Kidney (tissue), 14 donors: ENCODE measurements around the gene AFDN. TPM values are rescaled to one million over a fixed set of nuclear protein-coding genes. Genes with fewer than 3 reads are reported as not detected.
"Not testable (repeated sequence)": the region's sequence is repeated elsewhere in the genome, so short reads cannot be mapped to it uniquely, and the experiment has no call there.

ENCODE experiments used
- DNase-seq, 5 donors: peaks; one replicate each; pipeline ENCODE4 v3.0.0-alpha.2; 2013 to 2020
- FAIRE-seq: peaks from 2 replicates; lab custom pipeline; 2012; peaks lifted over from hg19 to GRCh38; lab: Jason Lieb, UNC
- H3K27ac ChIP-seq, 2 donors: one replicate each; pipeline ENCODE4 v1.7.0; 2013; ENCODE audit warnings: low read depth in 2 of 2, low read length in 2 of 2, inconsistent platforms in 1 of 2
- H3K27me3 ChIP-seq: one replicate; pipeline ENCODE4 v1.7.1; 2013; ENCODE audit warnings: low read length, inconsistent platforms; ENCODE audit not compliant: control insufficient read depth, insufficient read depth
- H3K36me3 ChIP-seq, 3 donors: one replicate each; pipeline versions ENCODE4 v1.7.0 to v1.7.1; 2013; ENCODE audit warnings: low read length in 3 of 3, control low read depth in 1 of 3, inconsistent platforms in 1 of 3; ENCODE audit not compliant: insufficient read depth in 3 of 3, control insufficient read depth in 2 of 3
- H3K4me1 ChIP-seq, 3 donors: one replicate each; pipeline versions ENCODE4 v1.7.0 to v1.7.1; 2013; ENCODE audit warnings: low read length in 3 of 3, inconsistent platforms in 1 of 3, low read depth in 1 of 3; ENCODE audit not compliant: control insufficient read depth in 2 of 3, insufficient read depth in 2 of 3
- H3K4me3 ChIP-seq, 3 donors: one replicate each; pipeline versions ENCODE4 v1.7.0 to v1.8.1; 2013; ENCODE audit warnings: low read length in 3 of 3, control low read depth in 1 of 3, inconsistent platforms in 1 of 3
- H3K9ac ChIP-seq, 3 donors: one replicate each; pipeline versions ENCODE4 v1.7.0 to v1.7.1; 2013; ENCODE audit warnings: low read length in 3 of 3, control low read depth in 1 of 3, inconsistent platforms in 1 of 3
- H3K9me3 ChIP-seq, 3 donors: one replicate each; pipeline versions ENCODE4 v1.7.0 to v1.7.1; 2013; ENCODE audit warnings: low read length in 3 of 3, control low read depth in 1 of 3, inconsistent platforms in 1 of 3; ENCODE audit not compliant: control insufficient read depth in 2 of 3, insufficient read depth in 1 of 3
- intact Hi-C: fragments of 100-400 bp; cut with DNase I; formaldehyde crosslinking; loops from one replicate; pipeline ENCODE4 v1.11.1; 2022
- polyA plus RNA-seq: library from polyadenylated mRNA; stranded (reverse); fragments of 350-450 nt; fragmentation: Illumina TruSeq; extraction: RNeasy Lipid Tissue Mini Kit (QIAGEN cat#74804); gene quantifications from one replicate; pipeline ENCODE4 v1.2.3, GENCODE V29; 2014; ENCODE audit warnings: low read depth, low replicate concordance; ENCODE audit not compliant: insufficient read depth
- total RNA-seq: library from RNA; stranded (reverse); fragmentation: NEBNext Ultra II Directional; extraction: Animal tissue kit (Norgen Biotek cat#: 25700); gene quantifications from one replicate; pipeline ENCODE4 v1.2.1, GENCODE V29; 2021
- TF ChIP-seq, protein P1 (sequence below): IDR thresholded peaks from 3 replicates; pipeline ENCODE4 v1.5.1; 2012; ENCODE audit warnings: mild to moderate bottlenecking, moderate library complexity, borderline replicate concordance; ENCODE audit not compliant: insufficient read depth; ENCODE audit errors: extremely low read depth
- donor health status: control.
- donor health status: control.
- donor health status: control.
- donor health status: control.
- donor health status: control.
- donor health status: DM: yes; HTN: yes; CAD: no.
- donor health status: Normal renal cell carcinoma (clear cell type).

The AFDN gene
- total and polyA plus RNA-seq, 2 donors from 2014 or later = 21.5 to 175 TPM

DNA sequence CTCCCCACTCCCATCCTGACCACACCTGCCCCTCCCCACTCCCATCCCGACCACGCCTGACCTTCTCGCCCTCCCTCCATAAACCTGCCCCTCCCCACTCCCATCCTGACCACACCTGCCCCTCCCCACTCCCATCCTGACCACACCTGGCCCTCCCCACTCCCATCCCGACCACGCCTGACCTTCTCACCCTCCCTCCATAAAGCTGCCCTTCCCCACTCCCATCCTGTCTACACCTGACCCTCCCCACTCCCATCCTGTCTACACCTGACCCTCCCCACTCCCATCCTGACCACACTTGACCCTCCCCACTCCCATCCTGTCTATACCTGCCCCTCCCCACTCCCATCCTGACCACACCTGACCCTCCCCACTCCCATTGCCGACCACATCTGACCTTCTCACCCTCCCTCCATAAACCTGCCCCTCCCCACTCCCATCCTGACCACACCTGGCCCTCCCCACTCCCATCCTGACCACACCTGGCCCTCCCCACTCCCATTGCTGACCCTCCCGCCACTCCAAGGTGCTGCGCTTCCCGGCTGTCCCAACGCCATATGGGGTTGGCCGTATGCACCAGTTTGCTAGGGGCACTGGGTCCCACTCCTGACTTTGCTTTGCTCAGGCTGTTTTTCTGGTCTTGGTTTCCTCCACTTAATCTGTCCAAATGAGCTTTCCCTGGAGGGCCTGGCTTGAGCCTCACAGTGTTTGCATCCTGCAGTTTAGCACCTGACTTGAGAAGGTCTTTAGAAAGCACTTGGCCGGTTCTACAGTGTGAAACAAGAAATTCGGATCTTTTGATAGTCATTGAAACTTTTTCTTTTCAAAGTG is 173.7 kb downstream of the AFDN start:
- Histone ChIP-seq H3K36me3 (no peaks in the 10 kb centered on the region), H3K4me3 (no peak overlapping the region), H3K9me3 (no peaks in the 10 kb centered on the region), H3K27ac (no peak overlapping the region), H3K9ac (no peak overlapping the region), H3K27me3 (no peaks in the 10 kb centered on the region), H3K4me1 (no peaks in the 10 kb centered on the region)
- no peak for DNase-seq
- TF ChIP-seq, protein P1, sequence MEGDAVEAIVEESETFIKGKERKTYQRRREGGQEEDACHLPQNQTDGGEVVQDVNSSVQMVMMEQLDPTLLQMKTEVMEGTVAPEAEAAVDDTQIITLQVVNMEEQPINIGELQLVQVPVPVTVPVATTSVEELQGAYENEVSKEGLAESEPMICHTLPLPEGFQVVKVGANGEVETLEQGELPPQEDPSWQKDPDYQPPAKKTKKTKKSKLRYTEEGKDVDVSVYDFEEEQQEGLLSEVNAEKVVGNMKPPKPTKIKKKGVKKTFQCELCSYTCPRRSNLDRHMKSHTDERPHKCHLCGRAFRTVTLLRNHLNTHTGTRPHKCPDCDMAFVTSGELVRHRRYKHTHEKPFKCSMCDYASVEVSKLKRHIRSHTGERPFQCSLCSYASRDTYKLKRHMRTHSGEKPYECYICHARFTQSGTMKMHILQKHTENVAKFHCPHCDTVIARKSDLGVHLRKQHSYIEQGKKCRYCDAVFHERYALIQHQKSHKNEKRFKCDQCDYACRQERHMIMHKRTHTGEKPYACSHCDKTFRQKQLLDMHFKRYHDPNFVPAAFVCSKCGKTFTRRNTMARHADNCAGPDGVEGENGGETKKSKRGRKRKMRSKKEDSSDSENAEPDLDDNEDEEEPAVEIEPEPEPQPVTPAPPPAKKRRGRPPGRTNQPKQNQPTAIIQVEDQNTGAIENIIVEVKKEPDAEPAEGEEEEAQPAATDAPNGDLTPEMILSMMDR = no peak
- intact Hi-C loops = no loop called here
- no peak for FAIRE-seq

DNA sequence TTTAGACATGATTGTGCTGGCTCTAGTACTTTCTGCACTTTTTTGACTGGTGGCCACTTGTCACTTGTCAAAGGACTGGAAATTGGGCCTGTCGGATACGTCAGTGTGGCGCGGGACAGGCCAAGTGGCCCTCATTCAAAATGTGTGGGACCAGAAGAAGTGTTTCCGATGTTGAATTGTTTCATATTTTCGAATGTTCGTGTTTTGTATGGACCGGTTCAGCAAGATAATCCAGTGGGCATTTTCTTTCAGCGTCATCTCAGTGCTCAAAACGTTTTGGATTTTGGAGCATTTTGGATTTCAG is 174.3 kb downstream of the AFDN start:
- FAIRE-seq (no peak), DNase-seq (no peak)
- intact Hi-C loops = no loop called here
- Histone ChIP-seq H3K4me3 (no peak overlapping the region), H3K9ac (no peak overlapping the region), H3K27me3 (no peaks in the 10 kb centered on the region), H3K9me3 (no peaks in the 10 kb centered on the region), H3K36me3 (no peaks in the 10 kb centered on the region), H3K4me1 (no peaks in the 10 kb centered on the region), H3K27ac (no peak overlapping the region)
- TF ChIP-seq, protein P1 = no peak

DNA sequence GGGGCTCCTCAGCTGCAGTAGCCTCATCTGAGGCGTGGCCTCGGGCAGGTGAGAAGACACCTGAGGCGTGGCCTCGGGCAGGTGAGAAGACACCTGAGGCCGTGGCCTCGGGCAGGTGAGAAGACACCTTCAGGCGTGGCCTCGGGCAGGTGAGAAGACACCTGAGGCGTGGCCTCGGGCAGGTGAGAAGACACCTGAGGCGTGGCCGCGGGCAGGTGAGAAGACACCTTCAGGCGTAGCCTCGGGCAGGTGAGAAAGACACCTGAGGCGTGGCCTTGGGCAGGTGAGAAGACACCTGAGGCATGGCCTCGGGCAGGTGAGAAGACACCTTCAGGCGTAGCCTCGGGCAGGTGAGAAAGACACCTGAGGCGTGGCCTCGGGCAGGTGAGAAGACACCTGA is 174.8 kb downstream of the AFDN start:
- H3K4me3 ChIP-seq, H3K36me3 ChIP-seq, H3K4me1 ChIP-seq, H3K9me3 ChIP-seq, intact Hi-C loops, H3K9ac ChIP-seq, FAIRE-seq, DNase-seq, H3K27ac ChIP-seq, H3K27me3 ChIP-seq: not testable (repeated sequence)

DNA sequence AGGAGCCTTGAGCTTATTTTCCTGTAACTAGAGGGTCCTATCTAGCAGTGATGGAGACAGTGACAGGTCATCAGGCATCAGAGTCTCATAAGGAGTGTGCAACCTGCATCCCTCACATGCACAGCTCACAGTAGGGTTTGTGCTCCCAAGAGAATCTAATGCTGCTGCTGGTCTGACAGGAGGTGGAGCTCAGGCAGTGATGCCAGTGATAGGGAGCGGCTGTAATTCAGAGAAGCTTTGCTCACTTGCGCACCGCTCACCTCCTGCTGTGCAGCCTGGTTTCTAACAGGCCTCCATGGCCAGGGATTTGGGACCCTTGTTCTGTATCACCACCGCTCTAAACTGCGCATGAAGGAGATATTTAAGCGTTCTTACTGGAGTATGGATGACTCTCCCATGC is 176.1 kb downstream of the AFDN start:
- Histone ChIP-seq H3K27ac (no peak overlapping the region), H3K9ac (no peak overlapping the region), H3K9me3 (no peaks in the 10 kb centered on the region), H3K27me3 (no peaks in the 10 kb centered on the region), H3K36me3 (no peaks in the 10 kb centered on the region), H3K4me1 (no peaks in the 10 kb centered on the region), H3K4me3 (no peak overlapping the region)
- TF ChIP-seq, protein P1 = no peak
- no peak for FAIRE-seq
- no peak for DNase-seq
- intact Hi-C loops = no loop called here
